Epithelial cell of proximal tubule (primary cell): ENCODE results near the gene CA11. TPM values are rescaled to one million over a fixed set of nuclear protein-coding genes. Genes with fewer than 3 reads are reported as not detected.
"Not testable (repeated sequence)": the region's sequence is repeated elsewhere in the genome, so short reads cannot be mapped to it uniquely, and the experiment has no call there.

Experiments used
- DNase-seq: peaks from one replicate; pipeline ENCODE4 v3.0.0-alpha.2; 2011; ENCODE audit warnings: low read depth
- H3K4me3 ChIP-seq: 2 replicates; pipeline ENCODE4 v1.5.1; 2011; ENCODE audit warnings: low read depth, mild to moderate bottlenecking, low read length
- CTCF ChIP-seq: conservative IDR thresholded peaks from 2 replicates; pipeline ENCODE4 v1.5.1; 2012; ENCODE audit warnings: low read depth, mild to moderate bottlenecking, low read length
- total RNA-seq: library from RNA; depleted of rRNA; stranded (reverse); fragments of >200 nt; gene quantifications from 2 replicates; pipeline ENCODE4 v1.2.3, GENCODE V29; 2015

CA11 gene
- total RNA-seq, 1 donor from 2014 or later = 6.6 TPM

- DNase-seq = no peak
- H3K4me3 ChIP-seq = peak overlapping the region; percentile 79
- no peak for TF ChIP-seq CTCF
Observed at GRCh38 chr19:48635966-48636858, 9.8 kb downstream of the CA11 start.

- TF ChIP-seq CTCF = no peak
- peak overlapping the region; percentile 79 for H3K4me3 ChIP-seq
- no peak for DNase-seq
Observed at GRCh38 chr19:48635263-48635965, 10.6 kb downstream of the CA11 start.

GRCh38 chr19:48634424-48635262, 11.3 kb downstream of the CA11 start:
- peak overlapping the region; percentile 79 for H3K4me3 ChIP-seq
- no peak for TF ChIP-seq CTCF
- peak; percentile 64 for DNase-seq

- DNase-seq = no peak
- TF ChIP-seq CTCF = no peak
- H3K4me3 ChIP-seq = peak overlapping the region; percentile 45
Observed at GRCh38 chr19:48634036-48634342, 12.0 kb downstream of the CA11 start.

- no peak for DNase-seq
- no peak for TF ChIP-seq CTCF
- H3K4me3 ChIP-seq = peak overlapping the region; percentile 45
Observed at GRCh38 chr19:48633148-48634035, 12.6 kb downstream of the CA11 start.

- no peak for TF ChIP-seq CTCF
- H3K4me3 ChIP-seq = no peak overlapping the region
- no peak for DNase-seq
Observed at GRCh38 chr19:48632692-48633147, 13.3 kb downstream of the CA11 start.

GRCh38 chr19:48632286-48632685, 13.7 kb downstream of the CA11 start:
- H3K4me3 ChIP-seq, DNase-seq: not testable (repeated sequence)
